MCF 10A (cell line): ENCODE measurements around the gene INA. TPM values are rescaled to one million over a fixed set of nuclear protein-coding genes. Genes with fewer than 3 reads are reported as not detected.

Source experiments
- BruUV-seq: library from RNA; stranded (reverse); fragments of 400-500 nt; replicated peaks from 2 replicates; lab custom pipeline; 2021; lab: Mats Ljungman, UMichigan
- CTCF ChIA-PET: fragments of 300-600 bp; sonication (Branson Sonifier 250); formaldehyde crosslinking; extraction: SDS; loops from one replicate; lab custom pipeline; 2021; ENCODE audit warnings: antibody characterized with exemption, inconsistent platforms; lab: Yijun Ruan, JAX
- POLR2A ChIA-PET: fragments of 300-600, 350-650 bp; sonication (Branson Sonifier 250); formaldehyde crosslinking; extraction: SDS; loops from one replicate; lab custom pipeline; 2020; ENCODE audit warnings: antibody characterized with exemption, inconsistent platforms; lab: Yijun Ruan, JAX
- DNase-seq: peaks from one replicate; pipeline ENCODE4 v3.0.0-alpha.2; 2018; ENCODE audit not compliant: unreplicated experiment
- H3K27ac Mint-ChIP-seq: one replicate; pipeline ENCODE4 v1.8.0; 2022; ENCODE audit warnings: mild to moderate bottlenecking, low read depth, mixed read lengths; ENCODE audit not compliant: unreplicated experiment
- H3K27me3 Mint-ChIP-seq: one replicate; pipeline ENCODE4 v1.8.0; 2022; ENCODE audit warnings: mixed read lengths; ENCODE audit not compliant: insufficient read depth, unreplicated experiment
- H3K36me3 Mint-ChIP-seq: one replicate; pipeline ENCODE4 v1.8.0; 2022; ENCODE audit warnings: mild to moderate bottlenecking, moderate library complexity, mixed read lengths; ENCODE audit not compliant: insufficient read depth, unreplicated experiment
- H3K4me1 Mint-ChIP-seq: one replicate; pipeline ENCODE4 v1.8.0; 2022; ENCODE audit warnings: mixed read lengths; ENCODE audit not compliant: insufficient read depth, unreplicated experiment
- H3K4me3 Mint-ChIP-seq: one replicate; pipeline ENCODE4 v1.8.0; 2022; ENCODE audit warnings: mild to moderate bottlenecking, moderate library complexity, mixed read lengths; ENCODE audit not compliant: unreplicated experiment
- H3K9me3 Mint-ChIP-seq: one replicate; pipeline ENCODE4 v1.8.0; 2022; ENCODE audit warnings: mixed read lengths; ENCODE audit not compliant: unreplicated experiment
- intact Hi-C: fragments of 100-400 bp; cut with micrococcal nuclease; formaldehyde crosslinking; loops from 2 replicates; pipeline ENCODE4 v1.14.1; 2022
- total RNA-seq: library from RNA; stranded (reverse); gene quantifications from 2 replicates; pipeline ENCODE4 v1.2.3, GENCODE V29; 2022
- TF ChIP-seq, protein P1 (sequence below): fragments of 200-600 bp; IDR thresholded peaks from one replicate; pipeline ENCODE4 v1.8.0; 2022; ENCODE audit warnings: antibody characterized with exemption, mild to moderate bottlenecking; ENCODE audit not compliant: unreplicated experiment

The INA gene
- total RNA-seq, 1 experiment from 2014 or later, result not detected

DNA sequence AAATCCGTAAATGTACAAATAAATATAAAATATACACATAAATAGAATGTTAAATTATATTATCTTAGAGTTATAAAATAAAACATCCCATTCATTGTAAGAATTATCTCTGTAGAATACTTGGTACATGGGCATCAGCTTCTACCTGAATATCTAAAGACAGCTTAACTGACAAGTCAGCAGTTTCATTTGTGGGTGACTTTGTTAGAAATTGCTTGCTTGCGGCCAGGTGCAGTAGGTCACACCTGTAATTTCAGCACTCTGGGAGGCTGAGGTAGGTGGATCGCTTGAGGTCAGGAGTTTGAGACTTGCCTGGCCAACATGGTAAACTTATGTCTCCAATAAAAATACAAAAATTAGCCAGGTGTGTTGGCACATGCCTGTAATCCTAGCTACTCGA, 59.4 kb downstream of the INA start:
- BruUV-seq, result no TSS peak
- TF ChIP-seq, protein P1, sequence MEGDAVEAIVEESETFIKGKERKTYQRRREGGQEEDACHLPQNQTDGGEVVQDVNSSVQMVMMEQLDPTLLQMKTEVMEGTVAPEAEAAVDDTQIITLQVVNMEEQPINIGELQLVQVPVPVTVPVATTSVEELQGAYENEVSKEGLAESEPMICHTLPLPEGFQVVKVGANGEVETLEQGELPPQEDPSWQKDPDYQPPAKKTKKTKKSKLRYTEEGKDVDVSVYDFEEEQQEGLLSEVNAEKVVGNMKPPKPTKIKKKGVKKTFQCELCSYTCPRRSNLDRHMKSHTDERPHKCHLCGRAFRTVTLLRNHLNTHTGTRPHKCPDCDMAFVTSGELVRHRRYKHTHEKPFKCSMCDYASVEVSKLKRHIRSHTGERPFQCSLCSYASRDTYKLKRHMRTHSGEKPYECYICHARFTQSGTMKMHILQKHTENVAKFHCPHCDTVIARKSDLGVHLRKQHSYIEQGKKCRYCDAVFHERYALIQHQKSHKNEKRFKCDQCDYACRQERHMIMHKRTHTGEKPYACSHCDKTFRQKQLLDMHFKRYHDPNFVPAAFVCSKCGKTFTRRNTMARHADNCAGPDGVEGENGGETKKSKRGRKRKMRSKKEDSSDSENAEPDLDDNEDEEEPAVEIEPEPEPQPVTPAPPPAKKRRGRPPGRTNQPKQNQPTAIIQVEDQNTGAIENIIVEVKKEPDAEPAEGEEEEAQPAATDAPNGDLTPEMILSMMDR, result no peak
- H3K4me1 Mint-ChIP-seq, result no peaks in the 10 kb centered on the region
- DNase-seq, result no peak
- H3K27ac Mint-ChIP-seq, result no peak overlapping the region
- ChIA-PET POLR2A (no interaction called here), CTCF (interaction anchor here (0.6 to 1.1 kb wide), 3 partner anchors 10 to 251 kb away, joined by 3 to 4 read pairs (median 3); no protein-coding TSS in a partner anchor)
- no peaks in the 10 kb centered on the region for H3K9me3 Mint-ChIP-seq
- H3K36me3 Mint-ChIP-seq, result peaks cover 39% of the 10 kb centered on the region
- H3K27me3 Mint-ChIP-seq, result no peaks in the 10 kb centered on the region
- intact Hi-C loops, result loop anchor here (10.0 kb wide), 2 partner anchors 252 to 502 kb away; partner anchors contain the start of gene CYP17A1
- H3K4me3 Mint-ChIP-seq, result no peak overlapping the region

Other genes starting within 250 kb of the INA start
- 52.2 and 53.6 TPM in 2 replicates for gene NT5C2, start 83.9 kb upstream of the INA start, total RNA-seq
- gene RPEL1, start 31.3 kb upstream of the INA start, total RNA-seq, result not detected in 2 replicates
- gene PCGF6, start 74.0 kb downstream of the INA start, total RNA-seq, result 7.2 and 7.3 TPM in 2 replicates
- gene TAF5, start 90.8 kb downstream of the INA start, total RNA-seq, result 2.7 and 3.1 TPM in 2 replicates
- 429 and 559 TPM in 2 replicates for gene ATP5MK, start 119.3 kb downstream of the INA start, total RNA-seq
- 73.2 and 81.7 TPM in 2 replicates for gene PDCD11, start 119.5 kb downstream of the INA start, total RNA-seq
- gene CALHM2, start 175.2 kb downstream of the INA start, total RNA-seq, result 4.2 TPM in 2 replicates
- not detected in 2 replicates for gene CALHM1, start 181.8 kb downstream of the INA start, total RNA-seq
- not detected in 2 replicates for gene CALHM3, start 202.1 kb downstream of the INA start, total RNA-seq
- 0.20 TPM in 1 of 2 replicates, not detected in the other for gene NEURL1, start 216.6 kb downstream of the INA start, total RNA-seq